H1 (cell line): Measurements from ENCODE around the gene PKD1L1. TPM values are rescaled to one million over a fixed set of nuclear protein-coding genes. Genes with fewer than 3 reads are reported as not detected.

ENCODE experiments used
- CTCF ChIA-PET: fragments of 300-600 bp; sonication (Branson Sonifier 250); formaldehyde crosslinking; loops from one replicate; lab custom pipeline; 2021; ENCODE audit not compliant: partially characterized antibody; lab: Charles Lee
- POLR2A ChIA-PET: fragments of 300-600 bp; sonication (Branson Sonifier 250); formaldehyde crosslinking; loops from one replicate; lab custom pipeline; 2021; ENCODE audit warnings: inconsistent platforms; ENCODE audit not compliant: partially characterized antibody; lab: Charles Lee
- DNase-seq, 2 experiments: peaks; one replicate each; pipeline versions ENCODE4 v3.0.0 to v3.0.0-alpha.2; 2010 to 2022; ENCODE audit warnings: low spot score in 2 of 2, low read depth in 1 of 2, mixed read lengths in 1 of 2
- FAIRE-seq: peaks from 2 replicates; lab custom pipeline; 2011; peaks lifted over from hg19 to GRCh38; lab: Jason Lieb, UNC
- H2AFZ ChIP-seq: 2 replicates; pipeline ENCODE4 v1.8.1; 2012; ENCODE audit warnings: low read length, inconsistent platforms
- H2AK5ac ChIP-seq: 2 replicates; pipeline ENCODE4 v1.6.1; 2013; ENCODE audit warnings: low read depth, low read length
- H2BK120ac ChIP-seq: replicated peaks from 2 replicates; pipeline ENCODE3; 2013; ENCODE audit warnings: low read depth, low read length, inconsistent platforms
- H2BK12ac ChIP-seq: 2 replicates; pipeline ENCODE4 v1.6.1; 2013; ENCODE audit warnings: low read depth, low read length
- H2BK15ac ChIP-seq: 2 replicates; pipeline ENCODE4 v1.6.1; 2013; ENCODE audit warnings: low read length
- H2BK20ac ChIP-seq: 2 replicates; pipeline ENCODE4 v1.6.1; 2013; ENCODE audit warnings: low read length
- H2BK5ac ChIP-seq: 2 replicates; pipeline ENCODE4 v1.6.1; 2013; ENCODE audit warnings: low read depth, low read length
- H3K14ac ChIP-seq: 2 replicates; pipeline ENCODE4 v1.6.1; 2013; ENCODE audit warnings: inconsistent platforms; ENCODE audit not compliant: insufficient read length
- H3K18ac ChIP-seq: 2 replicates; pipeline ENCODE4 v1.6.1; 2013; ENCODE audit warnings: low read length; ENCODE audit errors: extremely low read depth
- H3K23ac ChIP-seq: 2 replicates; pipeline ENCODE4 v1.6.1; 2013; ENCODE audit warnings: inconsistent platforms; ENCODE audit not compliant: insufficient read length
- H3K23me2 ChIP-seq: 2 replicates; pipeline ENCODE4 v1.6.1; 2013; ENCODE audit warnings: low read depth, low read length
- H3K27ac ChIP-seq: 2 replicates; pipeline ENCODE4 v1.6.1; 2011; ENCODE audit warnings: low read depth, low read length, inconsistent platforms
- H3K27me3 ChIP-seq, 4 experiments: replicated peaks in 1 of 4; 1 replicate in 1 of 4; 2 replicates in 3 of 4; pipeline versions ENCODE4 v1.6.1 to v1.8.1; 2011 to 2013; ENCODE audit warnings: low read length in 3 of 4, mild to moderate bottlenecking in 3 of 4, inconsistent platforms in 2 of 4, mixed read lengths in 2 of 4, moderate library complexity in 1 of 4; ENCODE audit not compliant: control insufficient read depth in 3 of 4, insufficient read depth in 3 of 4; ENCODE audit errors: extremely low read depth in 1 of 4
- H3K36me3 ChIP-seq, 4 experiments: 2 replicates each; pipeline versions ENCODE4 v1.6.1 to v1.8.1; 2011 to 2013; ENCODE audit warnings: mild to moderate bottlenecking in 4 of 4, low read length in 3 of 4, moderate library complexity in 2 of 4, control low read depth in 1 of 4, inconsistent platforms in 1 of 4; ENCODE audit not compliant: insufficient read depth in 4 of 4, control insufficient read depth in 2 of 4
- H3K4ac ChIP-seq: replicated peaks from 2 replicates; pipeline ENCODE3; 2013; ENCODE audit warnings: low read length, low read depth, mixed read lengths, inconsistent platforms; ENCODE audit not compliant: insufficient read length
- H3K4me1 ChIP-seq, 4 experiments: replicated peaks in 1 of 4; 1 replicate in 1 of 4; 2 replicates in 3 of 4; pipeline versions ENCODE4 v1.6.1 to v1.8.1; 2011 to 2013; ENCODE audit warnings: low read length in 3 of 4, inconsistent platforms in 2 of 4, mixed read lengths in 1 of 4; ENCODE audit not compliant: insufficient read depth in 4 of 4, control insufficient read depth in 3 of 4
- H3K4me2 ChIP-seq, 2 experiments: 2 replicates each; pipeline versions ENCODE4 v1.6.1 to v1.8.1; 2011 to 2013; ENCODE audit warnings: low read depth in 2 of 2, low read length in 2 of 2, control low read depth in 1 of 2, inconsistent platforms in 1 of 2, mild to moderate bottlenecking in 1 of 2; ENCODE audit not compliant: insufficient read depth in 1 of 2
- H3K4me3 ChIP-seq, 4 experiments: fragments of 200-600, 300-600 bp in 1 of 4; sonication (generic), shearing (Covaris generic), sonication (Bioruptor Twin) in 1 of 4; 2 replicates each; pipeline versions ENCODE4 v1.5.1 to v1.8.1; 2011 to 2016; ENCODE audit warnings: low read length in 4 of 4, low read depth in 3 of 4, control low read depth in 2 of 4, inconsistent platforms in 2 of 4, mild to moderate bottlenecking in 2 of 4, mixed read lengths in 1 of 4, moderate library complexity in 1 of 4; ENCODE audit not compliant: insufficient read depth in 2 of 4; ENCODE audit errors: extremely low read depth in 1 of 4
- H3K56ac ChIP-seq: replicated peaks from 2 replicates; pipeline ENCODE3; 2013; ENCODE audit warnings: low read depth, mild to moderate bottlenecking, mixed read lengths, low read length, inconsistent platforms; ENCODE audit not compliant: insufficient read length
- H3K79me1 ChIP-seq: 2 replicates; pipeline ENCODE4 v1.6.1; 2013; ENCODE audit warnings: low read depth, low read length, control low read depth
- H3K79me2 ChIP-seq, 2 experiments: 2 replicates each; pipeline versions ENCODE4 v1.6.1 to v1.8.1; 2012 to 2013; ENCODE audit warnings: low read length in 2 of 2, mild to moderate bottlenecking in 2 of 2, inconsistent platforms in 1 of 2; ENCODE audit not compliant: insufficient read depth in 2 of 2, control insufficient read depth in 1 of 2
- H3K9ac ChIP-seq, 4 experiments: replicated peaks in 1 of 4; 1 replicate in 1 of 4; 2 replicates in 3 of 4; pipeline versions ENCODE4 v1.6.1 to v1.8.1; 2011 to 2013; ENCODE audit warnings: low read depth in 3 of 4, low read length in 3 of 4, control low read depth in 2 of 4, mild to moderate bottlenecking in 2 of 4, moderate library complexity in 2 of 4, inconsistent platforms in 1 of 4; ENCODE audit errors: extremely low read depth in 1 of 4
- H3K9me3 ChIP-seq, 2 experiments: 2 replicates each; pipeline versions ENCODE4 v1.6.1 to v1.8.1; 2012 to 2013; ENCODE audit warnings: mild to moderate bottlenecking in 2 of 2, moderate library complexity in 2 of 2, control low read depth in 1 of 2, inconsistent platforms in 1 of 2, low read depth in 1 of 2, low read length in 1 of 2, mixed read lengths in 1 of 2; ENCODE audit not compliant: insufficient read depth in 2 of 2
- H4K20me1 ChIP-seq, 2 experiments: replicated peaks in 1 of 2; 2 replicates each; pipeline versions ENCODE3 to v1.8.1; 2011 to 2013; ENCODE audit warnings: inconsistent platforms in 2 of 2, low read length in 2 of 2, mild to moderate bottlenecking in 1 of 2; ENCODE audit not compliant: insufficient read depth in 2 of 2, control insufficient read depth in 1 of 2
- H4K5ac ChIP-seq: 2 replicates; pipeline ENCODE4 v1.6.1; 2013; ENCODE audit warnings: low read length, low read depth, mixed read lengths, inconsistent platforms; ENCODE audit not compliant: insufficient read length
- H4K8ac ChIP-seq: 2 replicates; pipeline ENCODE4 v1.8.0; 2013; ENCODE audit warnings: mild to moderate bottlenecking, moderate library complexity, low read length, inconsistent platforms; ENCODE audit not compliant: insufficient read depth; ENCODE audit errors: extremely low read depth
- H4K91ac ChIP-seq: replicated peaks from 2 replicates; pipeline ENCODE3; 2013; ENCODE audit warnings: low read length, mixed read lengths, inconsistent platforms; ENCODE audit not compliant: insufficient read length
- HDAC6 ChIP-seq: IDR thresholded peaks from one replicate; pipeline ENCODE4 v1.7.1; 2012; ENCODE audit warnings: low read depth, mild to moderate bottlenecking, inconsistent platforms, low read length, moderate library complexity
- MAFK ChIP-seq: IDR thresholded peaks from 2 replicates; pipeline ENCODE4 v1.6.1; 2012; ENCODE audit warnings: low read depth, mild to moderate bottlenecking, improper control_type of control experiment, low read length
- MAX ChIP-seq: IDR thresholded peaks from 2 replicates; pipeline ENCODE4 v1.6.1; 2012; ENCODE audit warnings: inconsistent platforms
- POU5F1 ChIP-seq: IDR thresholded peaks from 2 replicates; pipeline ENCODE4 v1.6.1; 2011; ENCODE audit warnings: low read depth, mild to moderate bottlenecking, low read length, moderate library complexity
- WGBS, 2 experiments: shearing (Covaris generic) in 1 of 2; methylation state at CpG; one replicate each; pipeline versions ENCODE4 v1.1.6 to v1.1.7; 2013 to 2015; ENCODE audit warnings: low lambda C conversion rate in 2 of 2, mixed read lengths in 2 of 2, inconsistent platforms in 1 of 2, low coverage in 1 of 2, missing lambda C conversion rate in 1 of 2; ENCODE audit not compliant: insufficient replicate concordance in 2 of 2, insufficient coverage in 1 of 2, insufficient read length in 1 of 2; ENCODE audit errors: extremely low coverage in 1 of 2, missing lambda C conversion rate in 1 of 2; 5-methylcytosine and 5-hydroxymethylcytosine counted together
- polyA plus RNA-seq, 7 experiments: library from polyadenylated mRNA; depleted of rRNA in 3 of 7; stranded (reverse) in 5 of 7; unstranded in 2 of 7; fragments of >200 nt in 5 of 7; fragments of 200-250 nt in 2 of 7; gene quantifications; 1 replicate in 5 of 7; 2 replicates in 1 of 7; 4 replicates in 1 of 7; pipeline versions ENCODE4 v1.2.1 to v1.2.3, GENCODE V29; 2011 to 2013; ENCODE audit warnings: missing spikeins in 2 of 7, mixed read lengths in 2 of 7
- total RNA-seq: library from RNA; stranded (reverse); fragmentation: NEBNext Ultra II Directional; extraction: Animal tissue kit (Norgen Biotek cat#: 25700); gene quantifications from 2 replicates; pipeline ENCODE4 v1.2.1, GENCODE V29; 2021

PKD1L1 gene
- total and polyA plus RNA-seq, 2 of the 8 experiments (the other 6 are each of a cell fraction or from before 2014, with no cell fraction given): 0.22 to 0.35 TPM

GRCh38 chr7:47956220-47956619 is 8.0 kb upstream of the PKD1L1 start:
- Histone ChIP-seq H3K9ac (no peak overlapping the region), H4K91ac (no peak overlapping the region), H3K4me2 (no peak overlapping the region), H4K20me1 (no peaks in the 10 kb centered on the region), H4K8ac (no peak overlapping the region), H3K4me1 (peaks cover 0 to 4% (median 1%) of the 10 kb centered on the region in 4 experiments; a peak in 4 of 7 replicates), H2AFZ (no peak overlapping the region), H3K9me3 (peaks cover 0 to 3% of the 10 kb centered on the region in 2 experiments; a peak in 1 of 4 replicates), H3K18ac (no peak overlapping the region), H3K27ac (no peak overlapping the region), H3K27me3 (no peaks in the 10 kb centered on the region), H3K56ac (no peak overlapping the region), H3K79me1 (no peaks in the 10 kb centered on the region), H3K14ac (no peak overlapping the region), H3K36me3 (peaks cover 2 to 31% (median 11%) of the 10 kb centered on the region in 4 experiments; a peak in 7 of 8 replicates), H3K4ac (no peak overlapping the region), H3K23me2 (no peaks in the 10 kb centered on the region), H3K23ac (no peak overlapping the region), H2BK20ac (no peak overlapping the region), H3K4me3 (no peak overlapping the region), H2AK5ac (no peak overlapping the region), H2BK15ac (no peak overlapping the region), H4K5ac (no peak overlapping the region), H2BK12ac (no peak overlapping the region), H2BK5ac (no peak overlapping the region), H2BK120ac (no peak overlapping the region), H3K79me2 (no peaks in the 10 kb centered on the region)
- WGBS, 2 experiments: 91% methylated on average over 6 of the region's 6 CpGs; no CpG with 5 or more reads in 1 of the 2 experiments
- no peak for TF ChIP-seq HDAC6
- TF ChIP-seq POU5F1: no peak
- TF ChIP-seq MAFK: no peak
- no peak for TF ChIP-seq MAX
- FAIRE-seq (no peak), DNase-seq (no peak)
- ChIA-PET POLR2A (interaction anchor here (0.9 to 1.1 kb wide), 2 partner anchors 10 to 28 kb away, joined by 3 to 4 read pairs; no protein-coding TSS in a partner anchor), CTCF (interaction anchor here (1.0 to 1.2 kb wide), 5 partner anchors 10 to 15 kb away, joined by 3 to 6 read pairs (median 3); no protein-coding TSS in a partner anchor)
